Measurements from ENCODE around the gene LAIR1.
"Not testable (repeated sequence)": the region's sequence is repeated elsewhere in the genome, so short reads cannot be mapped to it uniquely, and the experiment has no call there.

The LAIR1 gene

GRCh38 chr19:54388802-54389139, 24.0 kb upstream of the LAIR1 start:
- Histone ChIP-seq H3K9ac (no peak overlapping the region), H3K27me3 (ENCODE audit: insufficient read depth, low read depth) (no peaks in the 10 kb centered on the region; the same call in 1 of the 2 replicates), H4K20me1 (ENCODE audit: insufficient read depth) (no peaks in the 10 kb centered on the region), H3K27ac (peak overlapping the region; percentile 43; the same call in 1 of the 2 replicates), H3K4me2 (peak overlapping the region; percentile 47; the same call in 1 of the 2 replicates), H2AFZ (ENCODE audit: low read depth) (0 out of 2 replicates have a peak overlapping the region, but pooled peaks have one; percentile 48), H3K4me3 (IDR thresholded peaks at IDR 0.05; ENCODE audit: insufficient read depth, low read depth, low read length) (no peak overlapping the region), H3K36me3 (ENCODE audit: insufficient read depth) (no peaks in the 10 kb centered on the region), H3K4me1 (ENCODE audit: low read depth, poor library complexity, severe bottlenecking) (peaks cover 4% of the 10 kb centered on the region), H3K79me2 (ENCODE audit: insufficient read depth, low read depth) (no peaks in the 10 kb centered on the region)
- no peak for TF ChIP-seq CTCF (conservative IDR thresholded peaks at IDR 0.05; ENCODE audit: low read depth, low read length)

- H3K9ac ChIP-seq: no peak overlapping the region
- H3K79me2 ChIP-seq (ENCODE audit: insufficient read depth, low read depth): no peaks in the 10 kb centered on the region
- no peaks in the 10 kb centered on the region; the same call in 1 of the 2 replicates for H3K27me3 ChIP-seq (ENCODE audit: insufficient read depth, low read depth)
Observed at GRCh38 chr19:54387991-54388801, 23.5 kb upstream of the LAIR1 start.

GRCh38 chr19:54383330-54383729, 18.6 kb upstream of the LAIR1 start:
- no peaks in the 10 kb centered on the region for H3K36me3 ChIP-seq (ENCODE audit: insufficient read depth)
- H3K9ac ChIP-seq: no peak overlapping the region
- H2AFZ ChIP-seq (ENCODE audit: low read depth): no peak overlapping the region
- no peak for TF ChIP-seq CTCF (conservative IDR thresholded peaks at IDR 0.05; ENCODE audit: low read depth, low read length)
- H3K27me3 ChIP-seq (ENCODE audit: insufficient read depth, low read depth): no peaks in the 10 kb centered on the region; the same call in 1 of the 2 replicates
- H3K4me3 ChIP-seq (IDR thresholded peaks at IDR 0.05; ENCODE audit: insufficient read depth, low read depth, low read length): no peak overlapping the region
- peaks cover 18% of the 10 kb centered on the region for H3K4me1 ChIP-seq (ENCODE audit: low read depth, poor library complexity, severe bottlenecking)
- H3K79me2 ChIP-seq (ENCODE audit: insufficient read depth, low read depth): no peaks in the 10 kb centered on the region
- H4K20me1 ChIP-seq (ENCODE audit: insufficient read depth): no peaks in the 10 kb centered on the region
- no peak overlapping the region for H3K27ac ChIP-seq
- H3K4me2 ChIP-seq: no peak overlapping the region

More at GRCh38 chr19:54387991-54388801, 23.5 kb upstream of the LAIR1 start:
- H3K4me1 ChIP-seq (ENCODE audit: low read depth, poor library complexity, severe bottlenecking): peaks cover 7% of the 10 kb centered on the region
- no peaks in the 10 kb centered on the region for H4K20me1 ChIP-seq (ENCODE audit: insufficient read depth)
- H3K36me3 ChIP-seq (ENCODE audit: insufficient read depth): no peaks in the 10 kb centered on the region
- H3K4me2 ChIP-seq: peak overlapping the region; percentile 47
- peak overlapping the region; percentile 43; the same call in 1 of the 2 replicates for H3K27ac ChIP-seq
- H2AFZ ChIP-seq (ENCODE audit: low read depth): peak overlapping the region; percentile 48; the same call in 1 of the 2 replicates
- H3K4me3 ChIP-seq (IDR thresholded peaks at IDR 0.05; ENCODE audit: insufficient read depth, low read depth, low read length): no peak overlapping the region
- TF ChIP-seq CTCF (conservative IDR thresholded peaks at IDR 0.05; ENCODE audit: low read depth, low read length): no peak

- H3K4me2 ChIP-seq; H3K79me2 ChIP-seq (ENCODE audit: insufficient read depth, low read depth); H3K36me3 ChIP-seq (ENCODE audit: insufficient read depth); H2AFZ ChIP-seq (ENCODE audit: low read depth); H3K9ac ChIP-seq; H3K4me3 ChIP-seq (IDR thresholded peaks at IDR 0.05; ENCODE audit: insufficient read depth, low read depth, low read length); H3K27ac ChIP-seq; H4K20me1 ChIP-seq (ENCODE audit: insufficient read depth); H3K27me3 ChIP-seq (ENCODE audit: insufficient read depth, low read depth): not testable (repeated sequence)
- H3K4me1 ChIP-seq (ENCODE audit: low read depth, poor library complexity, severe bottlenecking): peaks cover 24% of the 10 kb centered on the region
Observed at GRCh38 chr19:54382041-54382440, 17.3 kb upstream of the LAIR1 start.

- no peaks in the 10 kb centered on the region; the same call in 1 of the 2 replicates for H3K27me3 ChIP-seq (ENCODE audit: insufficient read depth, low read depth)
- H3K9ac ChIP-seq: no peak overlapping the region
- H3K36me3 ChIP-seq (ENCODE audit: insufficient read depth): no peaks in the 10 kb centered on the region
- H3K27ac ChIP-seq: no peak overlapping the region
- no peak for TF ChIP-seq CTCF (conservative IDR thresholded peaks at IDR 0.05; ENCODE audit: low read depth, low read length)
- no peak overlapping the region for H3K4me2 ChIP-seq
- no peak overlapping the region for H3K4me3 ChIP-seq (IDR thresholded peaks at IDR 0.05; ENCODE audit: insufficient read depth, low read depth, low read length)
- H2AFZ ChIP-seq (ENCODE audit: low read depth): no peak overlapping the region
- peaks cover 23% of the 10 kb centered on the region for H3K4me1 ChIP-seq (ENCODE audit: low read depth, poor library complexity, severe bottlenecking)
- no peaks in the 10 kb centered on the region for H3K79me2 ChIP-seq (ENCODE audit: insufficient read depth, low read depth)
- H4K20me1 ChIP-seq (ENCODE audit: insufficient read depth): no peaks in the 10 kb centered on the region
Observed at GRCh38 chr19:54380897-54381296, 16.2 kb upstream of the LAIR1 start.

All from KMS-11 (cell line).